HEK293 (cell line): ENCODE measurements around the gene KANK4.

Source experiments
- CTCF ChIA-PET: fragments of 350-600 bp; formaldehyde crosslinking; extraction: SDS; loops from one replicate; lab custom pipeline; 2021; ENCODE audit warnings: antibody characterized with exemption; lab: Yijun Ruan, JAX
- POLR2A ChIA-PET: fragments of 300-600 bp; formaldehyde crosslinking; extraction: SDS; loops from one replicate; lab custom pipeline; 2020; ENCODE audit warnings: antibody characterized with exemption, inconsistent platforms; lab: Yijun Ruan, JAX
- H3K27ac ChIP-seq: fragments of 200-500 bp; sonication (Bioruptor generic); 2 replicates; pipeline ENCODE4 v1.5.1; 2014; ENCODE audit warnings: low read depth, low read length, control low read depth, inconsistent platforms; ENCODE audit errors: extremely low read depth
- H3K36me3 ChIP-seq, 2 experiments: fragments of 200-500 bp in 1 of 2; sonication (Bioruptor generic) in 1 of 2; 1 replicate in 1 of 2; 2 replicates in 1 of 2; pipeline ENCODE4 v1.5.1; 2014 to 2017; ENCODE audit warnings: inconsistent platforms in 2 of 2, low read length in 2 of 2; ENCODE audit not compliant: control insufficient read depth in 2 of 2, insufficient read depth in 1 of 2
- H3K4me1 ChIP-seq: fragments of 200-500 bp; sonication (Bioruptor generic); 2 replicates; pipeline ENCODE4 v1.5.1; 2014; ENCODE audit warnings: mild to moderate bottlenecking, low read length, inconsistent platforms; ENCODE audit not compliant: control insufficient read depth, insufficient read depth
- H3K4me3 ChIP-seq: 2 replicates; pipeline ENCODE4 v1.5.1; 2011; ENCODE audit warnings: low read depth, mild to moderate bottlenecking, control low read depth, low read length, moderate library complexity
- H3K9me3 ChIP-seq: fragments of 200-500 bp; sonication (Bioruptor generic); 2 replicates; pipeline ENCODE4 v1.5.1; 2014; ENCODE audit warnings: low read depth, low read length, inconsistent platforms; ENCODE audit not compliant: control insufficient read depth, insufficient read depth
- IKZF3 ChIP-seq: fragments of 450-650 bp; IDR thresholded peaks from 2 replicates; pipeline ENCODE4 v1.5.0; 2018; ENCODE audit warnings: missing biosample characterization, mild to moderate bottlenecking, missing genetic modification characterization, moderate library complexity
- RBAK ChIP-seq: fragments of 450-650 bp; formaldehyde crosslinking; IDR thresholded peaks from 2 replicates; pipeline ENCODE4 v1.5.1; 2016; ENCODE audit warnings: missing biosample characterization, missing genetic modification characterization
- SETDB1 ChIP-seq: IDR thresholded peaks from one replicate; pipeline ENCODE4 v1.6.1; 2017; ENCODE audit warnings: mild to moderate bottlenecking, low read length, moderate library complexity, mixed read lengths; ENCODE audit not compliant: insufficient read length
- TRIM28 ChIP-seq: IDR thresholded peaks from 2 replicates; pipeline ENCODE4 v1.6.1; 2011; ENCODE audit warnings: low read length, control low read depth, borderline replicate concordance
- ZBTB48 ChIP-seq: fragments of 450-650 bp; formaldehyde crosslinking; IDR thresholded peaks from 2 replicates; pipeline ENCODE4 v1.5.1; 2016; ENCODE audit warnings: missing biosample characterization, missing genetic modification characterization
- ZEB2 ChIP-seq: fragments of 450-650 bp; formaldehyde crosslinking; IDR thresholded peaks from 2 replicates; pipeline ENCODE4 v1.5.1; 2016; ENCODE audit warnings: missing biosample characterization, missing genetic modification characterization
- ZNF140 ChIP-seq: fragments of 450-650 bp; formaldehyde crosslinking; IDR thresholded peaks from 2 replicates; pipeline ENCODE4 v1.5.1; 2016; ENCODE audit warnings: missing biosample characterization, missing genetic modification characterization
- ZNF391 ChIP-seq: fragments of 450-650 bp; formaldehyde crosslinking; IDR thresholded peaks from 2 replicates; pipeline ENCODE4 v1.5.1; 2016; ENCODE audit warnings: low read depth, missing biosample characterization, missing genetic modification characterization, borderline replicate concordance
- ZNF596 ChIP-seq: fragments of 450-650 bp; IDR thresholded peaks from 2 replicates; pipeline ENCODE4 v1.5.0; 2018; ENCODE audit warnings: missing biosample characterization, mild to moderate bottlenecking, missing genetic modification characterization, moderate library complexity
- ZNF664 ChIP-seq: fragments of 450-650 bp; formaldehyde crosslinking; IDR thresholded peaks from 2 replicates; pipeline ENCODE4 v1.5.1; 2016; ENCODE audit warnings: missing biosample characterization, missing genetic modification characterization
- TF ChIP-seq, protein P1 (sequence below): fragments of 450-650 bp; formaldehyde crosslinking; IDR thresholded peaks from 2 replicates; pipeline ENCODE4 v1.5.1; 2016; ENCODE audit warnings: missing biosample characterization, missing genetic modification characterization, borderline replicate concordance
- TF ChIP-seq, protein P2 (sequence below): sonication (generic); formaldehyde crosslinking; IDR thresholded peaks from 2 replicates; pipeline ENCODE4 v1.8.1; 2022; ENCODE audit warnings: mild to moderate bottlenecking, moderate library complexity, missing genetic modification reagents
- TF ChIP-seq, protein P3 (sequence below): fragments of 450-650 bp; formaldehyde crosslinking; optimal IDR thresholded peaks from 2 replicates; pipeline ENCODE3; 2016; ENCODE audit warnings: missing biosample characterization, mild to moderate bottlenecking, missing genetic modification characterization
- TF ChIP-seq, protein P4 (sequence below): fragments of 450-650 bp; formaldehyde crosslinking; IDR thresholded peaks from 2 replicates; pipeline ENCODE4 v1.5.1; 2017; ENCODE audit warnings: missing biosample characterization, missing genetic modification characterization

Gene KANK4

GRCh38 chr1:62318756-62319544 is at the start of gene KANK4:
Gene KANK4, minus strand, starts transcription at chr1:62319434. Its CDS starts 37,870 bp downstream, at chr1:62281564.
- Histone ChIP-seq H3K9me3 (no peaks in the 10 kb centered on the region), H3K27ac (peak within 1 kb of the TSS; percentile 25; the same call in 1 of the 2 replicates), H3K36me3 (no peaks in the 10 kb centered on the region), H3K4me3 (peak within 1 kb of the TSS; percentile 33)
- POLR2A ChIA-PET: interaction anchor here (0.7 kb wide), 1 partner anchor 95 kb away, joined by 4 read pairs; no protein-coding TSS in a partner anchor
- CTCF ChIA-PET: interaction anchor here (0.6 to 1.6 kb wide), 3 partner anchors 72 to 143 kb away, joined by 3 read pairs; no protein-coding TSS in a partner anchor
- TF ChIP-seq, protein P1, sequence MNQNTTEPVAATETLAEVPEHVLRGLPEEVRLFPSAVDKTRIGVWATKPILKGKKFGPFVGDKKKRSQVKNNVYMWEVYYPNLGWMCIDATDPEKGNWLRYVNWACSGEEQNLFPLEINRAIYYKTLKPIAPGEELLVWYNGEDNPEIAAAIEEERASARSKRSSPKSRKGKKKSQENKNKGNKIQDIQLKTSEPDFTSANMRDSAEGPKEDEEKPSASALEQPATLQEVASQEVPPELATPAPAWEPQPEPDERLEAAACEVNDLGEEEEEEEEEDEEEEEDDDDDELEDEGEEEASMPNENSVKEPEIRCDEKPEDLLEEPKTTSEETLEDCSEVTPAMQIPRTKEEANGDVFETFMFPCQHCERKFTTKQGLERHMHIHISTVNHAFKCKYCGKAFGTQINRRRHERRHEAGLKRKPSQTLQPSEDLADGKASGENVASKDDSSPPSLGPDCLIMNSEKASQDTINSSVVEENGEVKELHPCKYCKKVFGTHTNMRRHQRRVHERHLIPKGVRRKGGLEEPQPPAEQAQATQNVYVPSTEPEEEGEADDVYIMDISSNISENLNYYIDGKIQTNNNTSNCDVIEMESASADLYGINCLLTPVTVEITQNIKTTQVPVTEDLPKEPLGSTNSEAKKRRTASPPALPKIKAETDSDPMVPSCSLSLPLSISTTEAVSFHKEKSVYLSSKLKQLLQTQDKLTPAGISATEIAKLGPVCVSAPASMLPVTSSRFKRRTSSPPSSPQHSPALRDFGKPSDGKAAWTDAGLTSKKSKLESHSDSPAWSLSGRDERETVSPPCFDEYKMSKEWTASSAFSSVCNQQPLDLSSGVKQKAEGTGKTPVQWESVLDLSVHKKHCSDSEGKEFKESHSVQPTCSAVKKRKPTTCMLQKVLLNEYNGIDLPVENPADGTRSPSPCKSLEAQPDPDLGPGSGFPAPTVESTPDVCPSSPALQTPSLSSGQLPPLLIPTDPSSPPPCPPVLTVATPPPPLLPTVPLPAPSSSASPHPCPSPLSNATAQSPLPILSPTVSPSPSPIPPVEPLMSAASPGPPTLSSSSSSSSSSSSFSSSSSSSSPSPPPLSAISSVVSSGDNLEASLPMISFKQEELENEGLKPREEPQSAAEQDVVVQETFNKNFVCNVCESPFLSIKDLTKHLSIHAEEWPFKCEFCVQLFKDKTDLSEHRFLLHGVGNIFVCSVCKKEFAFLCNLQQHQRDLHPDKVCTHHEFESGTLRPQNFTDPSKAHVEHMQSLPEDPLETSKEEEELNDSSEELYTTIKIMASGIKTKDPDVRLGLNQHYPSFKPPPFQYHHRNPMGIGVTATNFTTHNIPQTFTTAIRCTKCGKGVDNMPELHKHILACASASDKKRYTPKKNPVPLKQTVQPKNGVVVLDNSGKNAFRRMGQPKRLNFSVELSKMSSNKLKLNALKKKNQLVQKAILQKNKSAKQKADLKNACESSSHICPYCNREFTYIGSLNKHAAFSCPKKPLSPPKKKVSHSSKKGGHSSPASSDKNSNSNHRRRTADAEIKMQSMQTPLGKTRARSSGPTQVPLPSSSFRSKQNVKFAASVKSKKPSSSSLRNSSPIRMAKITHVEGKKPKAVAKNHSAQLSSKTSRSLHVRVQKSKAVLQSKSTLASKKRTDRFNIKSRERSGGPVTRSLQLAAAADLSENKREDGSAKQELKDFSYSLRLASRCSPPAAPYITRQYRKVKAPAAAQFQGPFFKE (tag by site-specific recombination): no peak
- TF ChIP-seq, protein P2, sequence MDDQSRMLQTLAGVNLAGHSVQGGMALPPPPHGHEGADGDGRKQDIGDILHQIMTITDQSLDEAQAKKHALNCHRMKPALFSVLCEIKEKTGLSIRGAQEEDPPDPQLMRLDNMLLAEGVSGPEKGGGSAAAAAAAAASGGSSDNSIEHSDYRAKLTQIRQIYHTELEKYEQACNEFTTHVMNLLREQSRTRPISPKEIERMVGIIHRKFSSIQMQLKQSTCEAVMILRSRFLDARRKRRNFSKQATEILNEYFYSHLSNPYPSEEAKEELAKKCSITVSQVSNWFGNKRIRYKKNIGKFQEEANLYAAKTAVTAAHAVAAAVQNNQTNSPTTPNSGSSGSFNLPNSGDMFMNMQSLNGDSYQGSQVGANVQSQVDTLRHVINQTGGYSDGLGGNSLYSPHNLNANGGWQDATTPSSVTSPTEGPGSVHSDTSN (CRISPR knock-in tag): no peak
- TF ChIP-seq, protein P3, sequence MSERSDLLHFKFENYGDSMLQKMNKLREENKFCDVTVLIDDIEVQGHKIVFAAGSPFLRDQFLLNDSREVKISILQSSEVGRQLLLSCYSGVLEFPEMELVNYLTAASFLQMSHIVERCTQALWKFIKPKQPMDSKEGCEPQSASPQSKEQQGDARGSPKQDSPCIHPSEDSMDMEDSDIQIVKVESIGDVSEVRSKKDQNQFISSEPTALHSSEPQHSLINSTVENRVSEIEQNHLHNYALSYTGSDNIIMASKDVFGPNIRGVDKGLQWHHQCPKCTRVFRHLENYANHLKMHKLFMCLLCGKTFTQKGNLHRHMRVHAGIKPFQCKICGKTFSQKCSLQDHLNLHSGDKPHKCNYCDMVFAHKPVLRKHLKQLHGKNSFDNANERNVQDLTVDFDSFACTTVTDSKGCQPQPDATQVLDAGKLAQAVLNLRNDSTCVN (tag by site-specific recombination): peak; percentile 27
- TF ChIP-seq, all 188 proteins: peak for 1
- H3K4me1 ChIP-seq: 0 out of 2 replicates have a peak, but pooled peaks cover 2% of the 10 kb centered on the region

- TF ChIP-seq ZEB2 (tag by site-specific recombination) (no peak), SETDB1 (no peak), ZNF391 (no peak), ZNF664 (tag by site-specific recombination) (peak; percentile 59; the same call in 1 of the 2 replicates), ZNF140 (no peak), ZNF596 (tag by site-specific recombination) (no peak)
- Histone ChIP-seq H3K27ac (no peak overlapping the region), H3K4me3 (no peak overlapping the region), H3K36me3 (no peaks in the 10 kb centered on the region), H3K9me3 (no peaks in the 10 kb centered on the region), H3K4me1 (peaks cover 3% of the 10 kb centered on the region; the same call in 1 of the 2 replicates)
- ChIA-PET POLR2A (no interaction called here), CTCF (interaction anchor here (2.0 kb wide), 1 partner anchor 22 kb away, joined by 5 read pairs; no protein-coding TSS in a partner anchor)
Measured at GRCh38 chr1:62368989-62369388, 49.8 kb upstream of the KANK4 start.

GRCh38 chr1:62367005-62367557 is 47.8 kb upstream of the KANK4 start:
- TF ChIP-seq SETDB1 (peak; percentile 91), IKZF3 (tag by site-specific recombination) (no peak), TRIM28 (peak; percentile 88), ZBTB48 (tag by site-specific recombination) (no peak), RBAK (no peak)
- TF ChIP-seq, protein P4, sequence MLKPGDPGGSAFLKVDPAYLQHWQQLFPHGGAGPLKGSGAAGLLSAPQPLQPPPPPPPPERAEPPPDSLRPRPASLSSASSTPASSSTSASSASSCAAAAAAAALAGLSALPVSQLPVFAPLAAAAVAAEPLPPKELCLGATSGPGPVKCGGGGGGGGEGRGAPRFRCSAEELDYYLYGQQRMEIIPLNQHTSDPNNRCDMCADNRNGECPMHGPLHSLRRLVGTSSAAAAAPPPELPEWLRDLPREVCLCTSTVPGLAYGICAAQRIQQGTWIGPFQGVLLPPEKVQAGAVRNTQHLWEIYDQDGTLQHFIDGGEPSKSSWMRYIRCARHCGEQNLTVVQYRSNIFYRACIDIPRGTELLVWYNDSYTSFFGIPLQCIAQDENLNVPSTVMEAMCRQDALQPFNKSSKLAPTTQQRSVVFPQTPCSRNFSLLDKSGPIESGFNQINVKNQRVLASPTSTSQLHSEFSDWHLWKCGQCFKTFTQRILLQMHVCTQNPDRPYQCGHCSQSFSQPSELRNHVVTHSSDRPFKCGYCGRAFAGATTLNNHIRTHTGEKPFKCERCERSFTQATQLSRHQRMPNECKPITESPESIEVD: no peak
- Histone ChIP-seq H3K36me3 (no peaks in the 10 kb centered on the region), H3K9me3 (no peaks in the 10 kb centered on the region), H3K4me1 (peaks cover 3% of the 10 kb centered on the region; the same call in 1 of the 2 replicates), H3K27ac (no peak overlapping the region), H3K4me3 (no peak overlapping the region)
- ChIA-PET CTCF (interaction anchor here (0.8 kb wide), 1 partner anchor 223 kb away, joined by 3 read pairs; no protein-coding TSS in a partner anchor), POLR2A (no interaction called here)
